Progenitor cell of endocrine pancreas (in vitro differentiated cells): Measurements from ENCODE around the gene PPARG. TPM values are rescaled to one million over a fixed set of nuclear protein-coding genes. Genes with fewer than 3 reads are reported as not detected.
"Not testable (repeated sequence)": the region's sequence is repeated elsewhere in the genome, so short reads cannot be mapped to it uniquely, and the experiment has no call there.

ENCODE experiments used
- DNase-seq: peaks from one replicate; pipeline ENCODE4 v3.0.0; 2021; ENCODE audit warnings: low spot score; ENCODE audit not compliant: unreplicated experiment
- H3K27ac Mint-ChIP-seq: 2 replicates; pipeline ENCODE4 v1.8.0; 2021; ENCODE audit warnings: mild to moderate bottlenecking, moderate library complexity, mixed read lengths
- H3K27me3 Mint-ChIP-seq: 2 replicates; pipeline ENCODE4 v1.8.0; 2021; ENCODE audit warnings: mixed read lengths
- H3K36me3 Mint-ChIP-seq: 2 replicates; pipeline ENCODE4 v1.8.0; 2022; ENCODE audit warnings: mixed read lengths; ENCODE audit not compliant: insufficient read depth
- H3K4me1 Mint-ChIP-seq: 2 replicates; pipeline ENCODE4 v1.8.0; 2021; ENCODE audit warnings: low read depth, mixed read lengths
- H3K4me3 Mint-ChIP-seq: 2 replicates; pipeline ENCODE4 v1.8.0; 2021; ENCODE audit warnings: low read depth, mild to moderate bottlenecking, moderate library complexity, mixed read lengths
- H3K9me3 Mint-ChIP-seq: 2 replicates; pipeline ENCODE4 v1.8.0; 2021; ENCODE audit warnings: low read depth, mixed read lengths
- CTCF ChIP-seq: fragments of 200-600 bp; sonication (generic); IDR thresholded peaks from one replicate; pipeline ENCODE4 v1.5.0; 2021; ENCODE audit warnings: antibody characterized with exemption, mild to moderate bottlenecking; ENCODE audit not compliant: unreplicated experiment
- total RNA-seq: library from RNA; stranded (reverse); gene quantifications from 2 replicates; pipeline ENCODE4 v1.2.1, GENCODE V29; 2021

PPARG gene
- total RNA-seq, 1 donor from 2014 or later, result 17.1 TPM

- no peak for TF ChIP-seq CTCF
- H3K4me1 Mint-ChIP-seq, result no peaks in the 10 kb centered on the region
- peaks cover 12% of the 10 kb centered on the region for H3K9me3 Mint-ChIP-seq
- peaks cover 2% of the 10 kb centered on the region for H3K36me3 Mint-ChIP-seq
- H3K4me3 Mint-ChIP-seq, result no peak overlapping the region
- DNase-seq, result no peak
- no peak overlapping the region for H3K27ac Mint-ChIP-seq
- H3K27me3 Mint-ChIP-seq, result no peaks in the 10 kb centered on the region
Measured at GRCh38 chr3:12249519-12249918, 39.4 kb upstream of the PPARG start.

DNA sequence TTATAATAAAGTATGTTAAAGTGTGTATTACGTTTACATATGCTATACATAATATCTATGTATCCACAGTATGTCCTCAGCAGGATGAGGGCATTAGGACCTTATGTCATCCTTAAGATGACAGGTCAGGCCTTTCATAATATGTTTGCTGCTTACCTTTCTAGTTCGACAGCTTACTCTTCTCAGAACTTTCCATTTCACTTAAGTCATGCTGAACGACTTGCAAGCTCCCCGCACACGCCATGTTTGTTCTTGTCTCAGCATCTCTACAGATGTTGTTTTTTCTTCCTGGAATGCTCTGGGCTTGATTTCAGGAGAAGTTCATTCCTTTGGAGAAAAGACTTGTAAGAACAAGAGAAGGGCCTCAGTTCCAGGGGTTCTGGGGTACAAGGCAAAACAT lies 36.0 kb upstream of the PPARG start:
- no peaks in the 10 kb centered on the region for H3K4me1 Mint-ChIP-seq
- H3K27ac Mint-ChIP-seq, result no peak overlapping the region
- no peak overlapping the region for H3K4me3 Mint-ChIP-seq
- no peak for DNase-seq
- peaks cover 2% of the 10 kb centered on the region for H3K36me3 Mint-ChIP-seq
- H3K9me3 Mint-ChIP-seq, result peaks cover 12% of the 10 kb centered on the region
- no peak for TF ChIP-seq CTCF
- H3K27me3 Mint-ChIP-seq, result no peaks in the 10 kb centered on the region

DNA sequence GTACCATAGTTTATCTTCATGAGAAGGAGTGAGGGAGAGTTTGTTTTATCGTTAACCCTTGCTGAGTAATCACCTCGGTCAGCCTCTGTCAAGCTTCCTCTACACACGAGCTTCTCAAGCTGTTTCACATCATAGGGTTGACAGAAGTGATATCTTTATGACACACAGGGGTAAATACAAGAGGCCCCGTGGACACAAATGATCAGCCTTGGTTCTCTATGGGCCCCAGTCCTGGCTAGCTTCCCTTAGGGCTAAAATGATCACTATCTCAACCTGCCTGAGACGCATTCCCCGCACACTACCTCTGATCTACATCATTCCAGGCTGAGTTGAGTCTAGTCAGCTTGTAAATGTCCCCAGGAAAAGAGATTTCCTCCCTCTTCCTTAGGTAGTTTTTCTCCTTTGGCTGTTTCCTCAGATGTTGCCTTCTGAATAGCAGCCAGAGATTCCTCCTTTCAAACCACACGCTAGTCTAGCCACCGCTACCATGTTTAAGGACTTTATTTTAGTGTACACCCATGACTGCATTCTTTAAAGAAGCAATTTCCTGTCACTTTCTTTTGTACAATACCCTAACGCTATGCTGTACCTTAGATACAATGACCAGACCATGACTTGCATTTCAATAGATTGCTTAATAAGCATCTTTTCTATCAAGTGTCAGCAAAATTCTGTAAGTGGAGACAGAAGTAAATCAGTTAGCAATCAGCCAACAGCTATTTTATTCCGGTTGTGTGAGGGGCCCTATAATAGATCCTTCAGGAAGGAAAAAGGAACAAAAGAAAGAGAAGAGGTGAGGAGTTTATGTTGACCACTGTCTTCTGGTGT lies 35.1 kb upstream of the PPARG start:
- Mint-ChIP-seq H3K4me3 (no peak overlapping the region), H3K36me3 (peaks cover 2% of the 10 kb centered on the region), H3K27ac (no peak overlapping the region), H3K27me3 (no peaks in the 10 kb centered on the region), H3K4me1 (no peaks in the 10 kb centered on the region), H3K9me3 (peaks cover 11% of the 10 kb centered on the region)
- TF ChIP-seq CTCF, result no peak
- no peak for DNase-seq

- Mint-ChIP-seq H3K27ac (no peak overlapping the region), H3K9me3 (peaks cover under 1% of the 10 kb centered on the region), H3K4me1 (no peaks in the 10 kb centered on the region), H3K36me3 (no peaks in the 10 kb centered on the region), H3K4me3 (no peak overlapping the region), H3K27me3 (no peaks in the 10 kb centered on the region)
- TF ChIP-seq CTCF, result no peak
- DNase-seq, result no peak
Measured at GRCh38 chr3:12255393-12255792, 33.5 kb upstream of the PPARG start.

DNA sequence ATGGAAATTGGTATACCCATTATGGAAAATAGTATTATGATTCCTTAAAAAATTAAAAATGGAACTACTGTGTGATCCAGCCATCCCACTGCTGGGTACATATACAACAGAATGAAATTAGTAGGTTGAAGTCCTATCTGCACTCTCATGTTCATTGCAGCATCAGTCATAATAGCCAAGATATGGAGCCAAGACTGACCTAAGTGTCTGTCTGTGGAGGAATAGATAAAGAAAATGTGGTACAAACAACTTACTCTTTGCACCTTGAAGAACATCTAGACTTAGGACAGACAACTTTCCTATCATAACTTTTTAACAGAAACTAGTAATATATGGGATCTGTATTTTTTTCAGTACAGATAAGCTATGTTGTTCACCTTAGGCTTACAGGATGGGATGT lies 30.0 kb upstream of the PPARG start:
- DNase-seq, result no peak
- H3K27ac Mint-ChIP-seq, result no peak overlapping the region
- no peaks in the 10 kb centered on the region for H3K9me3 Mint-ChIP-seq
- no peaks in the 10 kb centered on the region for H3K4me1 Mint-ChIP-seq
- H3K4me3 Mint-ChIP-seq, result no peak overlapping the region
- TF ChIP-seq CTCF, result no peak
- no peaks in the 10 kb centered on the region for H3K36me3 Mint-ChIP-seq
- H3K27me3 Mint-ChIP-seq, result no peaks in the 10 kb centered on the region

DNA sequence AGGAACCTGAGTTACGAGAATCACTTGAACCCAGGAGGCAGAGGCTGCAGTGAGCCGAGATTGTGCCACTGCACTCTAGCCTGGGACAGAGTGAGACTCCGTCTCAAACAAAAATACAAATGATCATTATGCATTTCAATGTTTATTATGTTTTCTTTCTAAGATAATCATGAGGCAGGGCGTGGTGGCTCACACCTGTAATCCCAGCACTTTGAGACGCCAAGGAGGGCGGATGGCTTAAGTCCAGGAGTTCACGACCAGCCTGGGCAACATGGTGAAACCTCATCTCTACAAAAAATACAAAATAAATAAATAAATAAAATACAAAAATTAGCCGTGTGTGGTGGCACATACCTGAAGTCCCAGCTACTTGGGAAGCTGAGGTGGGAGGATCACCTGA lies 26.7 kb upstream of the PPARG start:
- DNase-seq, H3K27ac Mint-ChIP-seq, H3K9me3 Mint-ChIP-seq, H3K36me3 Mint-ChIP-seq, H3K4me1 Mint-ChIP-seq, H3K4me3 Mint-ChIP-seq, H3K27me3 Mint-ChIP-seq: not testable (repeated sequence)
